Ishikawa (cell line): Measurements from ENCODE around the gene ACVR1.

Experiments used
- EP300 ChIP-seq: IDR thresholded peaks from 2 replicates; pipeline ENCODE4 v1.6.1; 2012; ENCODE audit warnings: borderline replicate concordance
- NFIC ChIP-seq: IDR thresholded peaks from 2 replicates; pipeline ENCODE4 v1.6.1; 2012
- RAD21 ChIP-seq: IDR thresholded peaks from 2 replicates; pipeline ENCODE4 v1.6.1; 2012; ENCODE audit warnings: low read depth
- TCF12 ChIP-seq: IDR thresholded peaks from 2 replicates; pipeline ENCODE4 v1.6.1; 2012; ENCODE audit warnings: low read depth
- YY1 ChIP-seq: IDR thresholded peaks from 2 replicates; pipeline ENCODE4 v1.6.1; 2012; ENCODE audit warnings: low read depth

- no peak for TF ChIP-seq RAD21
- no peak for TF ChIP-seq TCF12
- TF ChIP-seq YY1, result no peak
- no peak for TF ChIP-seq NFIC
- TF ChIP-seq EP300, result no peak
Observed at GRCh38 chr2:157840568-157841156, 35.5 kb downstream of the ACVR1 start.
